BLaER1 treated with 17β-estradiol and CSF1 and Interleukin-3, amounts not matched to agents 10 nM and 100 nM (cell line): ENCODE data around the gene PAQR5.
"Not testable (repeated sequence)": the region's sequence is repeated elsewhere in the genome, so short reads cannot be mapped to it uniquely, and the experiment has no call there.

ENCODE experiments used
- H3K27ac ChIP-seq, 11 experiments: shearing (Covaris generic); formaldehyde crosslinking; 2 replicates each; pipeline ENCODE4 v1.8.1; 2022
- H3K27me3 ChIP-seq, 11 experiments: shearing (Covaris generic); formaldehyde crosslinking; 2 replicates each; pipeline ENCODE4 v1.8.1; 2022
- H3K36me3 ChIP-seq, 11 experiments: shearing (Covaris generic); formaldehyde crosslinking; 2 replicates each; pipeline ENCODE4 v1.8.1; 2022
- H3K4me1 ChIP-seq, 10 experiments: shearing (Covaris generic); formaldehyde crosslinking; 2 replicates each; pipeline ENCODE4 v1.8.1; 2022
- H3K4me2 ChIP-seq, 11 experiments: shearing (Covaris generic); formaldehyde crosslinking; 2 replicates each; pipeline ENCODE4 v1.8.1; 2022
- H3K4me3 ChIP-seq, 10 experiments: shearing (Covaris generic); formaldehyde crosslinking; 2 replicates each; pipeline ENCODE4 v1.8.1; 2022
- H3K9ac ChIP-seq, 11 experiments: shearing (Covaris generic); formaldehyde crosslinking; 2 replicates each; pipeline ENCODE4 v1.8.1; 2022
- H3K9me3 ChIP-seq, 11 experiments: shearing (Covaris generic); formaldehyde crosslinking; replicated peaks in 1 of 11; 2 replicates each; pipeline ENCODE4 v1.8.1; 2022
- H4K20me1 ChIP-seq, 11 experiments: shearing (Covaris generic); formaldehyde crosslinking; 2 replicates each; pipeline ENCODE4 v1.8.1; 2022
- Cebpa-rat ChIP-seq, 11 experiments: shearing (Covaris generic); IDR thresholded peaks; 2 replicates each; pipeline ENCODE4 v1.8.1; 2022

The PAQR5 gene

GRCh38 chr15:69290346-69291164 lies 8.2 kb upstream of the PAQR5 start:
- H3K27me3 ChIP-seq = no peaks in the 10 kb centered on the region
- TF ChIP-seq Cebpa-rat (IDR thresholded peaks at IDR 0.05) = no peak
- no peaks in the 10 kb centered on the region for H3K9me3 ChIP-seq
- no peak overlapping the region for H3K27ac ChIP-seq
- H3K36me3 ChIP-seq = no peaks in the 10 kb centered on the region
- peaks cover 0 to 8% (median 6%) of the 10 kb centered on the region in 10 experiments; a peak in 9 of 20 replicates for H3K4me1 ChIP-seq
- no peaks in the 10 kb centered on the region for H4K20me1 ChIP-seq
- no peak overlapping the region for H3K4me3 ChIP-seq
- H3K9ac ChIP-seq = no peak overlapping the region
- no peak overlapping the region for H3K4me2 ChIP-seq

- H3K9ac ChIP-seq, H3K4me2 ChIP-seq, H4K20me1 ChIP-seq, H3K27me3 ChIP-seq, H3K4me1 ChIP-seq, H3K4me3 ChIP-seq, H3K36me3 ChIP-seq, H3K9me3 ChIP-seq, H3K27ac ChIP-seq: not testable (repeated sequence)
Observed at GRCh38 chr15:69291651-69292050, 7.1 kb upstream of the PAQR5 start.

GRCh38 chr15:69292826-69293420 lies 5.8 kb upstream of the PAQR5 start:
- Histone ChIP-seq H3K4me3 (no peak overlapping the region), H3K9ac (no peak overlapping the region), H3K27me3 (no peaks in the 10 kb centered on the region), H3K9me3 (no peaks in the 10 kb centered on the region), H3K36me3 (no peaks in the 10 kb centered on the region), H3K4me2 (no peak overlapping the region), H4K20me1 (no peaks in the 10 kb centered on the region), H3K4me1 (no peaks in the 10 kb centered on the region), H3K27ac (no peak overlapping the region)
- TF ChIP-seq Cebpa-rat (IDR thresholded peaks at IDR 0.05) = no peak

- Histone ChIP-seq H3K27ac (no peak overlapping the region), H3K9me3 (no peaks in the 10 kb centered on the region), H4K20me1 (no peaks in the 10 kb centered on the region), H3K36me3 (no peaks in the 10 kb centered on the region), H3K27me3 (no peaks in the 10 kb centered on the region), H3K4me3 (no peak overlapping the region), H3K9ac (no peak overlapping the region), H3K4me2 (no peak overlapping the region), H3K4me1 (no peaks in the 10 kb centered on the region)
- TF ChIP-seq Cebpa-rat (IDR thresholded peaks at IDR 0.05) = no peak
Observed at GRCh38 chr15:69293741-69294615, 4.7 kb upstream of the PAQR5 start.

- no peak overlapping the region for H3K9ac ChIP-seq
- H3K27me3 ChIP-seq = no peaks in the 10 kb centered on the region
- H3K4me1 ChIP-seq = no peaks in the 10 kb centered on the region
- H3K9me3 ChIP-seq = no peaks in the 10 kb centered on the region
- no peaks in the 10 kb centered on the region for H3K36me3 ChIP-seq
- no peaks in the 10 kb centered on the region for H4K20me1 ChIP-seq
- no peak overlapping the region for H3K4me2 ChIP-seq
- no peak for TF ChIP-seq Cebpa-rat (IDR thresholded peaks at IDR 0.05)
- H3K4me3 ChIP-seq = no peak overlapping the region
- no peak overlapping the region for H3K27ac ChIP-seq
Observed at GRCh38 chr15:69296606-69297005, 2.1 kb upstream of the PAQR5 start.

- no peak for TF ChIP-seq Cebpa-rat (IDR thresholded peaks at IDR 0.05)
- no peak overlapping the region for H3K4me3 ChIP-seq
- no peaks in the 10 kb centered on the region for H3K36me3 ChIP-seq
- H3K9me3 ChIP-seq = no peaks in the 10 kb centered on the region
- H4K20me1 ChIP-seq = no peaks in the 10 kb centered on the region
- no peak overlapping the region for H3K9ac ChIP-seq
- no peaks in the 10 kb centered on the region; a peak in 1 of 20 replicates for H3K4me1 ChIP-seq
- no peak overlapping the region for H3K4me2 ChIP-seq
- no peaks in the 10 kb centered on the region for H3K27me3 ChIP-seq
- no peak overlapping the region for H3K27ac ChIP-seq
Observed at GRCh38 chr15:69297642-69298353, 914 bp upstream of the PAQR5 start.

GRCh38 chr15:69298354-69298696 lies 387 bp upstream of the PAQR5 start:
- H3K36me3 ChIP-seq = no peaks in the 10 kb centered on the region
- H3K4me1 ChIP-seq = peaks cover 0 to 5% (median 0%) of the 10 kb centered on the region in 10 experiments; a peak in 5 of 20 replicates
- TF ChIP-seq Cebpa-rat (IDR thresholded peaks at IDR 0.05) = no peak
- H4K20me1 ChIP-seq = no peaks in the 10 kb centered on the region
- no peak overlapping the region for H3K9ac ChIP-seq
- H3K4me2 ChIP-seq = no peak overlapping the region
- no peaks in the 10 kb centered on the region for H3K27me3 ChIP-seq
- no peaks in the 10 kb centered on the region for H3K9me3 ChIP-seq
- no peak overlapping the region for H3K4me3 ChIP-seq
- no peak overlapping the region for H3K27ac ChIP-seq

GRCh38 chr15:69299451-69299886 lies 757 bp downstream of the PAQR5 start:
- peaks cover 0 to 17% (median 0%) of the 10 kb centered on the region in 10 experiments; a peak in 7 of 20 replicates for H3K4me1 ChIP-seq
- H3K4me3 ChIP-seq = no peak overlapping the region
- H3K4me2 ChIP-seq = no peak overlapping the region
- H3K27ac ChIP-seq = no peak overlapping the region
- no peaks in the 10 kb centered on the region for H3K9me3 ChIP-seq
- no peak for TF ChIP-seq Cebpa-rat (IDR thresholded peaks at IDR 0.05)
- H3K27me3 ChIP-seq = no peaks in the 10 kb centered on the region
- no peaks in the 10 kb centered on the region for H3K36me3 ChIP-seq
- no peaks in the 10 kb centered on the region for H4K20me1 ChIP-seq
- no peak overlapping the region for H3K9ac ChIP-seq
